Activated CD4-positive, alpha-beta T cell treated with anti-CD3 and anti-CD28 coated beads, Interleukin-10, Interleukin-2, amounts not matched to agents 100 ng/mL and 50 ng/mL, durations not matched to agents 16 hours and 8 hours (primary cell): ENCODE results near the gene RNASE9.
"Not testable (repeated sequence)": the region's sequence is repeated elsewhere in the genome, so short reads cannot be mapped to it uniquely, and the experiment has no call there.

Experiments
- DNase-seq: peaks from one replicate; pipeline ENCODE4 v3.0.0-alpha.2; 2020

Gene RNASE9

GRCh38 chr14:20515846-20516245 is 45.0 kb downstream of the RNASE9 start:
- no peak for DNase-seq

DNA sequence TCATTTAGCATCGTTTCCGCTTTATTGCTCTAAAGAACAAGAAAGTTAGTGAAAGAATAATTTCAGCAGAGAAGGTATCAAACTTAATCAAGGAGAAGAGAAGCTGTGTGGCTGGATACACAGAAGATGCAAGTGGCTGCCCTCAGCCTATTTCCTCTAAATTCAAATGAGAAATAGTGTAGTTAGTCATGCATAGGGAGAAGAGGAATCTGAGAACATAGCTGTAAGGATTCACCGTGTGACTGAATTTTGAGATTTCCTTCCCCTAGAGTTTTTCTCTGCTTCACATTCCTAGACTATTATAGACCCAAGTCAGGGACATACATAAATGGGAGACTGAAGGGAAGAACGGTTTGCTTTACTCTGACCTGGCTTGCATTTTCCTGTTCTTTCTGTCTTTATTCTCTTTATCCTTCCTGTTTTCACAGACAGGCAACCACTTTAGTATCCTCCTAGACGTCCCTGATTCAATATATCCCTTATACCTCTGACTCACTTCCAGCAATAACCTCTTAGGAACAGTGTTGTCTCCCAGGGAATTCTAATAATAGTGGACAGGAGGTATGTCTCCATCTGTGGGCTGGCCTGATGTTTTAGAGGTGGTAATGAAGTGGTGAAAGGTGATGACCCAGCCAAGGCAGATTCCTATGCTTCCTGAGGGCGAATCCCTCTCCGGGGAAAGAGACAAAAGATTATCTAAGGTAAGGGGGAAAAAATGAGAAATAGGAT is 48.5 kb downstream of the RNASE9 start:
- DNase-seq: no peak

GRCh38 chr14:20508367-20508766 is 52.5 kb downstream of the RNASE9 start:
- no peak for DNase-seq

GRCh38 chr14:20507537-20507936 is 53.3 kb downstream of the RNASE9 start:
- not testable (repeated sequence) for DNase-seq

DNA sequence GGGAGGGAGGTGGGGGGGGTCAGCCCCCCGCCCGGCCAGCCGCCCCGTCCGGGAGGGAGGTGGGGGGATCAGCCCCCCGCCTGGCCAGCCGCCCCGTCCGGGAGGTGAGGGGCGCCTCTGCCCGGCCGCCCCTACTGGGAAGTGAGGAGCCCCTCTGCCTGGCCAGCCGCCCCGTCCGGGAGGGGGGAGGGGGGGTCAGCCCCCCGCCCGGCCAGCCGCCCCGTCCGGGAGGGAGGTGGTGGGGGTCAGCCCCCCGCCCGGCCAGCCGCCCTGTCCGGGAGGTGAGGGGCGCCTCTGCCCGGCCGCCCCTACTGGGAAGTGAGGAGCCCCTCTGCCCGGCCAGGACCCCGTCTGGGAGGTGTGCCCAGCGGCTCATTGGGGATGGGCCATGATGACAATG is 54.1 kb downstream of the RNASE9 start:
- DNase-seq: not testable (repeated sequence)

DNA sequence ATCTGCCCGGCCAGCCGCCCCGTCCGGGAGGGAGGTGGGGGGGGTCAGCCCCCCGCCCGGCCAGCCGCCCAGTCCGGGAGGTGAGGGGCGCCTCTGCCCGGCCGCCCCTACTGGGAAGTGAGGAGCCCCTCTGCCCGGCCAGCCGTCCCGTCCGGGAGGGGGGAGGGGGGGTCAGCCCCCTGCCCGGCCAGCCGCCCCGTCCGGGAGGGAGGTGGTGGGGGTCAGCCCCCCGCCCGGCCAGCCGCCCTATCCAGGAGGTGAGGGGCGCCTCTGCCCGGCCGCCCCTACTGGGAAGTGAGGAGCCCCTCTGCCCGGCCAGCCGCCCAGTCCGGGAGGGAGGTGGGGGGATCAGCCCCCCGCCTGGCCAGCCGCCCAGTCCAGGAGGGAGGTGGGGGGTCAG is 54.6 kb downstream of the RNASE9 start:
- not testable (repeated sequence) for DNase-seq
